ENCODE results near the gene RPTOR.

RPTOR gene

DNA sequence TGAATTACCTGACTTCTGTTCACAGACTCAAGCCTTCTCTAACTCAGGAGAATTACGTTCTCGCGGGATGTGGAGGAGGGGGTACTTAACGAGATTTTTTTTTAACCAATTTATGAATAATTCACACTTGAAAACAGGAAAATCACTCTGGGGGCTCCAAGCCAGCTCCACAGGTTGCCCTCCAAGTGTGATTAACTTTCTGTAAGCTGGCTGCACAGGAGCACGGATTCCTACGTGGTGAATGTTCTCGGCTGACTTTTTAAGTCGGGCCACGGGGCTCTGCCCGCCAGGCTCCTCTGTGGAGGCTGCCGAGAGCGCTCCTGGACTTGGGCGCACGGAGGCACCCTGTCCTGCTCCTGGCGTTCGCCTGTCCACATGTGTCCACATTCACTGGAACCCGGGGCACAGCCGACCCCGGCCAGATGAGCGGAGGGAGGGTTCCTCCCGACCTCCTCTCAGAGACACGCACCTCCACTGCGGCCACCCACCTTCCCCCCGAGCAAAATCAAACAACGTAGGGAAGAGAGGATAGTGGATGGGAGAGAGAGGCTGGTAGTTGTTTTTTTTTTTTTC, 299.9 kb downstream of the RPTOR start:
- DNase-seq (no peak), ATAC-seq (replicated peaks) (no peak)
- Mint-ChIP-seq H3K4me1 (peaks cover 30 to 36% of the 10 kb centered on the region in 2 donors), H3K27me3 (no peaks in the 10 kb centered on the region), H3K36me3 (peaks cover 22 to 43% of the 10 kb centered on the region in 2 donors), H3K27ac (no peak overlapping the region), H3K4me3 (no peak overlapping the region), H3K9me3 (no peaks in the 10 kb centered on the region)

DNA sequence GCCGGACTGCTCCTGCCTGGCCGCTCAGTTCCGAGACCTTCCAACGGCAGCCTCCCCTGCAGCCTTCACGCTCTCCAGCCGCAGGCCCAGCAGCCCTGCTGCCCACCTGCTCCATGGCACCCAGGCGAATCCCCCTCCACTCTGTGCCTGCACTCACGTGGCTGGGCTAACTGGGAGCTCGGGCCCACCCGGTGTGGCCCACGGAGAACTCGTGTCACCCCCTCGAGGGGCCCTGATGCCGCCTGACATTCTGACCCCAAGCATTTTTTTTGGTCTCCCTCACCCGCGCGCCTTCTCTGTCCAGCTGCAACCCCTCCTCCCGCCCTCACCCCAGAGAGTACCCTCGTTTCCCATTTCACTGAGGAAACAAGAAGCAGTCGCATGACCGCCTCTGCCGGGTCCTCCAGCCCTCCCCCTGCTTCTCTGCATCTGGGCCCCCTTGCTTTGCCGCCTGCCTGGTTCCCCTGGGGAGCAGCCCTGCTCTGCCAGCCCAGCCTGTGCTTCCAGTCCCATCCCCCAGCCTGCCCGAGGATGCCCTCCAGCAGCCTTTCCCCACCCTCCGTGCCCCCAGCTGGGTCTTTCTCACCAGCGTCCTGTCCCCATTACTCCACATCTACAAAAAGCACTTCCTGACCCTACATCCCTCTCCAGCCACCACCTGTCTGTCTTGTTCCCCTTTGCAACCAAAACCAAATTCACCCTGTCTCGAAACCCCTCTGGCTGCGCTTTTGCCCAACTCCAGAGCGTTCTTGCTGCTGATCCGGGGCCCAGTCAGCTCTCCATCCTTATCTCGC, 300.6 kb downstream of the RPTOR start:
- H3K9me3 Mint-ChIP-seq, result no peaks in the 10 kb centered on the region
- DNase-seq (no peak), ATAC-seq (replicated peaks) (peak; percentile 38 to 39)
- no peaks in the 10 kb centered on the region for H3K27me3 Mint-ChIP-seq
- H3K4me3 Mint-ChIP-seq, result peak overlapping the region; percentile 26 to 36
- peaks cover 30 to 36% of the 10 kb centered on the region in 2 donors for H3K4me1 Mint-ChIP-seq
- H3K36me3 Mint-ChIP-seq, result peaks cover 25 to 47% of the 10 kb centered on the region in 2 donors
- peak overlapping the region; percentile 91 for H3K27ac Mint-ChIP-seq

DNA sequence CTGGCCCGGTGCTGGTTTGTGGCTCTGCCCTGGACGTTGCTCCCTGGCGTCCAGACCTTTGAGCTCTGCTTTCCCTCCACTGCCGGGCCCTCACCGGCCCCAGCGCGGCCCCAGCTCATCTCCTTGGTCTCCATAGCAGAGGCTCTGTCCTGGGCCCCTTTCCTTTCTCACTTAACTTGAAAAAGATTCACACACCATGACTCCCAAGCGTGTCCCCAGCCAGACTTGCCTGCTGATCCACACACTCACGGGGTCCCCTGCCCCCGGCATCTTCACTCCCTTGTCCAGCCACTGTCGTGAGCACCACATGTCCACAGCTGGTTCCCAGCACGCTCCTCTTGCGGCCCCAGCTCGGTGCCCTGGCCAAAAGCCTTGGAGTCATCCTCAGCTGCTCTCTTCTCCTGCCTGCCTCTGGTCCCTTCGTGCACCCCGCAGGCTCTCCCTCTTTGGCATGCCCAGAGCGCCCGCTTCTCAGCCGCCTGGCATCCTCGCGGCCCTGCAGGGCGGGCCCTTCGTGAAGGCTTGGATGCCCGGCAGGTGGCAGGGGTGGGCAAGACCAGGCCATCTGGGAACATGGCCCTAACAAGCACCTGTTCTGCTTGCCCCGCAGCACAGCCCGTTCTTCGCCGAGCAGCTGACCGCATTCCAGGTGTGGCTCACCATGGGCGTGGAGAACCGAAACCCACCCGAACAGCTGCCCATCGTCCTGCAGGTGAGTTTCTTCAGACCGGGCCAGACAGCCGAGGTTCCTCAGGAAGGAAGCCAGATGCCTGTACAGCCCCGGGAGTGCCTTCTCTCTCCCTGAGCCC, 301.4 kb downstream of the RPTOR start:
- Mint-ChIP-seq H3K4me3 (peak overlapping the region; percentile 26 to 36), H3K4me1 (peaks cover 30 to 36% of the 10 kb centered on the region in 2 donors), H3K36me3 (peaks cover 25 to 49% of the 10 kb centered on the region in 2 donors), H3K27ac (peak overlapping the region; percentile 91), H3K9me3 (no peaks in the 10 kb centered on the region), H3K27me3 (no peaks in the 10 kb centered on the region)
- DNase-seq (no peak), ATAC-seq (replicated peaks) (peak; percentile 29 to 55)

DNA sequence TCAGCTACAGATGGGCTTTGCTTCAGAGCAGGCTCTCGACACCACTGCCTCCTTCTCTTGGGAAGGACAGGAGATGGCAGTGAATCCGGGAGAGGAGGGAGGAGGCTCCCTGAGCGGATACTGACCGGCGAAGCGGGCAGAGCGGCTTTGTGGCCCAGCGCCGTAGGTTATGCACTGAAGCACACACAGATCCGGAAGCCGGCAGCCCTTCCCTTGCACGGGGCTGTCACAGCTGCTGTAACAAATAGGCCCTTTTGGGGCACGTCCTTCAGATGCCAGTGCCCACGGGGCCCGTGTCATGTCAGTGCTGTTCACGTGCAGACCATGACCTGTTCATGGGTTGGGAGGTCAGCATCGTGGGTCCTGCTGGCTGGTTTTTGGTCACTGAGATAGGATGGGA, 302.3 kb downstream of the RPTOR start:
- peaks cover 30 to 36% of the 10 kb centered on the region in 2 donors for H3K4me1 Mint-ChIP-seq
- no peak for ATAC-seq (replicated peaks)

DNA sequence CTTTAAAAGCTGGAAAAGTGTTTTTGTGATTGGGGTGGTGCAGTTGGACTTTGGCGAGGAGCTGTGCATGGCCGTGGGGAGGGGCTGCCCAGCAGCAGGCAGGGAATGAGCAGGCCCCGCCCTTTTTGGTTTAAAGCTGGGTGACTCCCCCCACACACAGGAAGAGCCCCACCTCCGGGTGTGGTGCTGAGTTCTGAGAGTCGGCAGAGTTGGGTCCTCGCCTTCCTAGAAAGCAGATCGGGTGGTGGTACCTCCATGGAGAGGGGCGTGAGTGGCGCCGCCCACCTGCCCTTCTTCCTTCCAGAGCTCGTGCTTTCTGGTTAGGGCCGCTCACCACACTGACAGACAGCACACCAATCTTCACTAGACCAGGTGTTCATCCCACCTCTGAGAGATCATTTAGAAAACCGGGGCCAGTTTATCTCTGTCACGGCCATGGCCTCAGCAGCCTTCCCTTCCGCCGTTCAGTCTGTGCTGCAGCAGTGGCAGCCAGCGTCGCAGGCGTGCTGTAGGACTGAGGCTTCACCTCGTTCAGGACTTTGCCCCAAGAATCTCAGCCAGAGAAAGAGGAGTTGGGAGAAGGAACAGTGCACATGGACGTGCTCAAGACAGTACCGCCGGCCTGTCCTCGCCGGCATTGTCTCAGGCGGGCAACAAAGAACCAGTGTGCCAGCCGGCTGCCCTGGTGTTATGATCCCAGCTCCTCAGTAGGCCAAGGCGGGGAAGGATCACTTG, 303.0 kb downstream of the RPTOR start:
- DNase-seq (no peak), ATAC-seq (replicated peaks) (no peak)
- peaks cover 33 to 57% of the 10 kb centered on the region in 2 donors for H3K36me3 Mint-ChIP-seq
- no peak overlapping the region for H3K27ac Mint-ChIP-seq
- no peak overlapping the region for H3K4me3 Mint-ChIP-seq
- peaks cover 30 to 36% of the 10 kb centered on the region in 2 donors for H3K4me1 Mint-ChIP-seq
- H3K27me3 Mint-ChIP-seq, result no peaks in the 10 kb centered on the region
- no peaks in the 10 kb centered on the region for H3K9me3 Mint-ChIP-seq

More for the DNA sequence above, 302.3 kb downstream of the RPTOR start:
- Mint-ChIP-seq H3K27ac (no peak overlapping the region), H3K27me3 (no peaks in the 10 kb centered on the region), H3K9me3 (no peaks in the 10 kb centered on the region), H3K36me3 (peaks cover 29 to 50% of the 10 kb centered on the region in 2 donors), H3K4me3 (no peak overlapping the region)
- no peak for DNase-seq

DNA sequence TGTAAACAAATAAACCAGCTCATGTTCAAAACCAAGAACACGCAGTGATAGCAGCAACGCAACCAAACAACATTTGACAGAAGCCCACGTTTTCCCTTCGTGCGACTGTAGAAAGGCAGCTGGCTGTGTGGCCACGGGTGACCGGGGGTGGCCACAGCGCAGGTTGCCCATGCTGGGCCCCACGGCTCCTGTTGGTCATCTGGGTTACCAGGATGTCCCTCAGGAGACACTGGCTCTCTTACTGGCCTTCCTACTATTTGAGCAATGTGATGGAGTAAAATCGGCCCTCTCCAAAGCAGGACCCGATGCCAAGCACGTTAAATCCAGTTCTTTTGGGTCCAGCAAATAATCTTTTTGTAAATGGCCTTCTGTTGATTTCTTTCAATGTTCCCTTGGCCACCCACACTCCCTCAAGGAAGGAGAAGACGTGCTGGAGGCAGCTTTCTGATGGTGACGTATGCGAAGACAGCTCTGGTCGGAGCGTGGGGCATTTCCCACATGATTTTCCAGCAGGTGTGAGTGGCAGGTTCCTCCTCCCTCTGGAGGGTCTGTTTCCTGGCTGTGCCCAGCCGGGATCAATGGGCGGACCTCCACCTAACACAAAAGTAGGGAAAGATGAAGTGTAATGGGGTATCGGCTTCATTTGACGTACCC, 303.9 kb downstream of the RPTOR start:
- H3K4me3 Mint-ChIP-seq, result no peak overlapping the region
- H3K4me1 Mint-ChIP-seq, result peaks cover 30 to 36% of the 10 kb centered on the region in 2 donors
- ATAC-seq (replicated peaks), result no peak
- H3K9me3 Mint-ChIP-seq, result no peaks in the 10 kb centered on the region
- no peaks in the 10 kb centered on the region for H3K27me3 Mint-ChIP-seq
- no peak overlapping the region for H3K27ac Mint-ChIP-seq
- peaks cover 34 to 63% of the 10 kb centered on the region in 2 donors for H3K36me3 Mint-ChIP-seq
- no peak for DNase-seq

DNA sequence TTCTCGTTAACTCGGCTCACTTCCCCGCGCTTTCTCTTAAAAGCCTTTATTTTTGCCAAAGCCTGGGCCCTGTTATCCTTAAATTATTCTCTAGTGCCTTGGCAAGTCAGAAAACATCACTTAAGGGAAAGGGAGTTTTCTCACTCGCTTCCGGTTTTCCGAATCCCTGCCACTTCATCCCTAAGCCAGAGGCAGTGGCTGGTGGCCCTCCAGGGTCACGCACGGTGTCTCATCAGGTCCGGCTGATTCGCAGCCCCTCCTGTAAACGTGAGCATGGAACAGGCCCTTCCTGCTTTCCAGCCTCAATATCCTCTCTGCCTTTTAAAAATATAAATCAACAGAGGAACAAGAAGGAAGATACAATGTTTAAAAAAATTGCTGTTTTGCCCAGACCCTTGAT, 304.5 kb downstream of the RPTOR start:
- no peak overlapping the region for H3K27ac Mint-ChIP-seq
- peaks cover 30 to 36% of the 10 kb centered on the region in 2 donors for H3K4me1 Mint-ChIP-seq
- H3K4me3 Mint-ChIP-seq, result no peak overlapping the region

DNA sequence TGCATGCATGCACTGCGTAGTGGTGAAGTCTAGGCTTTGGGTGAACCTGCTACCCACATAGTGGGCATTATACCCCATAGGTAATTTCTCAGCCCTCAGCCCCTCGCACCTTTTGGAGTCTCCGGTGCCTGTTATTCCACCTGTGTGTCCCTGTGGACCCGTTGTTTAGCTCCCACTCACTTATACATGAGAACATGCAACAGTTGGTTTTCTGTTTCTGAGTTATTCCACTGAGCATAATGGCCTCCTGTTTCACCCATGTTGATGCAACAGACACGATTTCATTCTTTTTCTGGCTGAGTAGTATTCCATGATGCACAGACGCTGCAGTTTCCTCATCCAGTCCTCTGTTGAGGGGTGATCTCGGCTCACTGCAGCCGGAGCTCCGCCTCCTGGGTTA, 305.5 kb downstream of the RPTOR start:
- no peaks in the 10 kb centered on the region for H3K27me3 Mint-ChIP-seq
- peaks cover 26 to 29% of the 10 kb centered on the region in 2 donors for H3K4me1 Mint-ChIP-seq
- peaks cover 34 to 63% of the 10 kb centered on the region in 2 donors for H3K36me3 Mint-ChIP-seq
- ATAC-seq (replicated peaks) (no peak), DNase-seq (no peak)
- no peaks in the 10 kb centered on the region for H3K9me3 Mint-ChIP-seq
- H3K4me3 Mint-ChIP-seq, result no peak overlapping the region
- no peak overlapping the region for H3K27ac Mint-ChIP-seq

More for the DNA sequence above, 304.5 kb downstream of the RPTOR start:
- no peak for ATAC-seq (replicated peaks)
- H3K9me3 Mint-ChIP-seq, result no peaks in the 10 kb centered on the region
- no peak for DNase-seq
- peaks cover 34 to 63% of the 10 kb centered on the region in 2 donors for H3K36me3 Mint-ChIP-seq
- H3K27me3 Mint-ChIP-seq, result no peaks in the 10 kb centered on the region

DNA sequence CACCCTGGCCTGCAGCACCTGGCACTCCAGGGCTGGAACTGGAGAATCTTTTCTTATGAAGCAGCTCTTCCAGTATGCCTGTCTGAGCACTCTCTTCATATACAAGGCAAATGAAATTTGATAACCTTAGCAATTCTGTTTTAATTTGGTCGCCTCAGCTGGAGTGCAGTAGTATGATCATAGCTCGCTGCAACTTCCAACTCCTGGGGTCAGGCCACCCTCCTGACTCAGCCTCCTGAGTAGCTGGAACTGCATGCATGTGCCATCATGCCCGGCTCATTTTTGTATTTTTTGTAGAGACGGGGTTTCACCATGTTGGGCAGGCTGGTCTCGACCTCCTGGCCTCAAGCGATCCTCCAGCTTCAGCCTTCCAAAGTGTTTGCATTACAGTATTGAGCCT, 306.2 kb downstream of the RPTOR start:
- peaks cover 39 to 63% of the 10 kb centered on the region in 2 donors for H3K36me3 Mint-ChIP-seq
- DNase-seq (no peak), ATAC-seq (replicated peaks) (no peak)
- peaks cover 23 to 26% of the 10 kb centered on the region in 2 donors for H3K4me1 Mint-ChIP-seq
- no peaks in the 10 kb centered on the region for H3K27me3 Mint-ChIP-seq
- H3K27ac Mint-ChIP-seq, result no peak overlapping the region
- no peak overlapping the region for H3K4me3 Mint-ChIP-seq
- no peaks in the 10 kb centered on the region for H3K9me3 Mint-ChIP-seq

DNA sequence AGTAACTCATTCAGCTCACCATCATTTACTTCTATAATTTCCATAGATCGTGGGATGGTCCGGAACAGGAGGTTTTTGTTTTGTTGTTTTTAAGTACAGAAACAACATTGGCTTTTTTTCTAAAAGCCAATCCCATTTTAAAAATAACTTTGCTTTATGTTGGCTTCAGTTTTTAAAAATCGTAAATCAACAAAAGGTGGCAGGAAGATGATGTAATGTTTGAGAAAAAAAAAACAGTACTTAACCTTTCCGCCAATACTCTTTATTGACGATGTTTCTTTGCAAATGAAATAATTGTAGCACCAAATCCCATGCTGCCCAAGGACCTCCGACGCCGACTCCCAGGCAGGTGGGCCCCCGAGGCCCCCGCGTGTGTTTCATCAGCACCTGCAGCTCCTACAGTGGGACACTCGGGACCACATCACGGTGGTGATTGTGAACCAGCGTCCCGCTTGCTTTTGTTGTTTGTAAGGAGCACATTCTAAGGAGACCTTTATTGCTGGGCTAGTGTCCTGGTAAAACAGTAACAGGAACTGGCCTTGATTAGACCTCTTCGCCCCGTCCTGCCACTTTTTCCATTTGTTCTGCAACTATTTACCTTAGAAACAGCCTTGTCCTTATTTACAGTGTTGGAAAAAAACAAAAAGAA, 306.8 kb downstream of the RPTOR start:
- H3K9me3 Mint-ChIP-seq, result no peaks in the 10 kb centered on the region
- no peaks in the 10 kb centered on the region for H3K27me3 Mint-ChIP-seq
- ATAC-seq (replicated peaks) (no peak), DNase-seq (no peak)
- no peak overlapping the region for H3K27ac Mint-ChIP-seq
- peaks cover 21 to 26% of the 10 kb centered on the region in 2 donors for H3K4me1 Mint-ChIP-seq
- no peak overlapping the region for H3K4me3 Mint-ChIP-seq
- peaks cover 41 to 63% of the 10 kb centered on the region in 2 donors for H3K36me3 Mint-ChIP-seq

DNA sequence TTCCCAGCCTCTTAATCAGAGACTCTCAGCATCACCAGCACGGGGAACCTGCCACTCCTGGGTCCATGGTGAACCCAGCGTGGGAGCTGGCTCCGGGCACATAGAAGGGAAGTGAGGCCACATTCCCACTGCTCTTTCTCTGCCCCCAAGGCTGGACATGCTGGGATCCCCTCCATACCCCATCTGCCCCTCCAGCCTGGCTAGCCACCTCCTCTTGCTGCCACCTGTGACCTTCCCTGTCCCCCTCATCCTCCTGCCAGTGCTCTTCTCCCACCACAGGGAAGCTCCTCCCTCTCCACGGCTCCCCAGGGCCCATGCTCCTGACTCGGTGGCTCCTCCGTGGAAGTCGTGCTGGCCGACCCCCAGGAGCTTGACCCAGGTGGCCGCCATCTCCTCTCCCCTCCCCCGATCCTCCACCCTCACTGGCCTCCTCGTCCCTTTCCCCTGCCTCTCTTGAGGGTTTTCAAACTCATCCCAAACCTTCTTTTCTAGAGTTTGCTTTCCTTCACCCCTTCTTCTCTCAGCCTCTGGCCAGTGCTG, 307.9 kb downstream of the RPTOR start:
- H3K4me1 Mint-ChIP-seq, result peaks cover 19 to 25% of the 10 kb centered on the region in 2 donors
- no peak for DNase-seq
- peaks cover 36 to 59% of the 10 kb centered on the region in 2 donors for H3K36me3 Mint-ChIP-seq
- H3K27ac Mint-ChIP-seq, result no peak overlapping the region
- H3K4me3 Mint-ChIP-seq, result no peak overlapping the region
- H3K9me3 Mint-ChIP-seq, result no peaks in the 10 kb centered on the region
- ATAC-seq (replicated peaks), result no peak
- H3K27me3 Mint-ChIP-seq, result no peaks in the 10 kb centered on the region

DNA sequence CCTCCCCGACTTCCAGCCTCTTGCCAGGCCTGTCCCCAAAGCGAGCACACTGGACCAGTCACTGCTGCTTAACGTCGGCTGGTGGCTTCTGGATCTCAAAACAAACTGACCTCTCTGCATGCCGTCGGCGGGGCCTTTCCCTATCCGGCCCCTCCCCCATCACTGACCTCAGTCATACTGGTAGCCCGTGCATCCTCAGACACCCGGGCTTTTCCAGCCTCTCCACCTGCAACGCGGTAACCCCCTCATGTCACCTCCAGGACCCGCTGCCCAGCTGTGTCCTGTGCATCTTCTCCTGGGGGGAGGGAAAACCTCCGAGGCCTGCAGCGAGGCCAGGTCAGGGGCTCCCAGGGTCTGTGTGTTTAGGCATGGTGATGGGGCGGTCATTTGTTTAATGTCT, 308.4 kb downstream of the RPTOR start:
- Mint-ChIP-seq H3K36me3 (peaks cover 32 to 59% of the 10 kb centered on the region in 2 donors), H3K27me3 (no peaks in the 10 kb centered on the region), H3K9me3 (no peaks in the 10 kb centered on the region), H3K4me3 (no peak overlapping the region), H3K27ac (peak overlapping the region; percentile 56), H3K4me1 (peaks cover 16 to 20% of the 10 kb centered on the region in 2 donors)
- no peak for DNase-seq
- no peak for ATAC-seq (replicated peaks)

DNA sequence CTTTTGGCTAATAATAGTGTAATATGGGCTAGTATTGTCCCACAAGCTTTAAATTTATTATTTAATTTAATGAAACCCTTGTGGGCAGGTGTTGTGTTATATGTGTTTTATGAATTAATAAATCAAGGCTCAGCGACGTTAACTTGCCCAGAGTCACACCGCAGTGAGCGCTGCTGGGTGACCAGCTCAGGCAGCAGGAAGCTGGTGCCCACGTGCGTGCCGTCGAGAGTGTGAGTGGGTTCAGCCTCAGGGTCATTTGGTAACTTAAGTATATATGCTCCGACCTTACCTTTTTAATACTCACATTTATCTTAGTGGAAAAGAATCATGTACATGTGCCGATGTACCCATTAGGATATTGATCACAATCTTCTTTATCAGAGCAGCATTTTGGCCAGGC, 309.6 kb downstream of the RPTOR start:
- no peak for DNase-seq
- no peaks in the 10 kb centered on the region for H3K9me3 Mint-ChIP-seq
- H3K27ac Mint-ChIP-seq, result no peak overlapping the region

More for the DNA sequence above, 309.6 kb downstream of the RPTOR start:
- peaks cover 16 to 25% of the 10 kb centered on the region in 2 donors for H3K4me1 Mint-ChIP-seq
- no peak for ATAC-seq (replicated peaks)
- no peaks in the 10 kb centered on the region for H3K27me3 Mint-ChIP-seq
- H3K36me3 Mint-ChIP-seq, result peaks cover 39 to 60% of the 10 kb centered on the region in 2 donors
- H3K4me3 Mint-ChIP-seq, result no peak overlapping the region

Data from stimulated activated naive B cell treated with anti-CD40 and anti-IgM and Interleukin-4, amounts not matched to agents 10 μg/mL and 1 μg/mL and 100 μg/mL, for 72 hours (primary cell).